Activated CD4-positive, alpha-beta T cell treated with anti-CD3 and anti-CD28 coated beads, Interleukin-2, Interleukin-6, amounts not matched to agents 100 ng/mL and 50 ng/mL, durations not matched to agents 16 hours and 8 hours (primary cell): ENCODE data around the gene BCCIP.

Source experiments
- DNase-seq: peaks from one replicate; pipeline ENCODE4 v3.0.0-alpha.2; 2020

The BCCIP gene

GRCh38 chr10:125797994-125798662 is 25.2 kb upstream of the BCCIP start:
- no peak for DNase-seq

GRCh38 chr10:125799451-125800182 is 23.7 kb upstream of the BCCIP start:
- no peak for DNase-seq

- no peak for DNase-seq
Measured at GRCh38 chr10:125801574-125801973, 21.8 kb upstream of the BCCIP start.

- no peak for DNase-seq
Measured at GRCh38 chr10:125802131-125802530, 21.2 kb upstream of the BCCIP start.

DNA sequence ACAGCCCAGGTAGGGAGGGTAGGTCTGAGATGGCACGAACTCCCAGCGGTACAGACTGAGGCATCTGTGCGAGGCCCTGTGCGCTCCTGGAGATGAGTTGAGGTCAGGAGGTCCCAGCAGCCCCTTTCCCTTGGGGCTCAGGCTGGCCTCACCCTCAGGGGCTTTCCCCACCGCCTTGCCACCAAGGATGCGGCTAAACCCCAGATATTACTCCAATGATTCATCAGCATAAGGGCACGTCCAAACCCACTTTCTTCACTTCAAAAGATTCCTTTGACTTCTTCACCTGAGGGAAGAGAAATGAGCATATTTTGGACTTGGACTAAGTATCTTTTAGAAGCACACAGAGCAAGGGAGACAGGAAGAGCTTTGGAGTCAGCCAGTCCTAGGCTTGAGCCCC is 20.6 kb upstream of the BCCIP start:
- no peak for DNase-seq

DNA sequence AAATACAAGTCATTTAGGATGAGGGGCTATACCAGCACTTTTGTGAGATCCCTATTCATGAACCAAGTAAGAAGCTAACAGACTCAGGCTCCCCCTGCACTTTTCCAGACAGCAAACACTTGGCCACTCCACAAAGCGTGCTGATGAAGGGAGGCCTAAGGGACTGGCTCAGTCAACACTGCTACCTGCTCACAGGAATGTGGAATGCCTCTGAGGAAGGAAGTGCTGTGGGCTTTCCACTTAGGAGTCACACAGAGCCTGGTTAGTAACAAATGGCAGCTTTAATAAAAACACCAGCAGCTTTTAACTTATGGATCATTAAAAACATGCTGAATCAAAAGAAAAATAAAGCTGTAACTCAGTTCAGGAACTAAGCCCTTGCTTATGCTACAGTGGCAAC is 15.3 kb upstream of the BCCIP start:
- no peak for DNase-seq

DNA sequence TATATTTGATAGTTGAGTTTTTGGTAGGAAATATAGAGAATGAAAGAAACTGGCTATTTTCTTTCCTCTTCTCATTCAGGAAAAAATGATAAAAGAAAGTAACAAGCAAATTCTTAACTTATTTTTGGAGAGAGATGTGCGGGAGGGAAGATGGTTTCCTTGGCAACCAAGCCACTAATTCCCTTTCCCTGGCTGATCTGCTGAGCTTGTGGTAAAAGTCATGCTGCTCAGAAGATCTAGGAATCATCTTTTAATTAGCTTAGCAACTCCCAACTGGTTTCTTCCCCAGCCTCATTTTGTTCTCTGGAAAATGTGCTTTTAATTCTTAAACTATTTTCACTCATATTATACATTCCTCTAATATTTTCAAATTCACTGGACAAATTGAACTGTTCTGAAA is 12.1 kb upstream of the BCCIP start:
- no peak for DNase-seq

GRCh38 chr10:125812128-125812750 is 11.1 kb upstream of the BCCIP start:
- no peak for DNase-seq

- no peak for DNase-seq
Measured at GRCh38 chr10:125815764-125816163, 7.6 kb upstream of the BCCIP start.

GRCh38 chr10:125816548-125816947 is 6.8 kb upstream of the BCCIP start:
- DNase-seq = no peak

GRCh38 chr10:125817337-125817946 is 5.9 kb upstream of the BCCIP start:
- no peak for DNase-seq

DNA sequence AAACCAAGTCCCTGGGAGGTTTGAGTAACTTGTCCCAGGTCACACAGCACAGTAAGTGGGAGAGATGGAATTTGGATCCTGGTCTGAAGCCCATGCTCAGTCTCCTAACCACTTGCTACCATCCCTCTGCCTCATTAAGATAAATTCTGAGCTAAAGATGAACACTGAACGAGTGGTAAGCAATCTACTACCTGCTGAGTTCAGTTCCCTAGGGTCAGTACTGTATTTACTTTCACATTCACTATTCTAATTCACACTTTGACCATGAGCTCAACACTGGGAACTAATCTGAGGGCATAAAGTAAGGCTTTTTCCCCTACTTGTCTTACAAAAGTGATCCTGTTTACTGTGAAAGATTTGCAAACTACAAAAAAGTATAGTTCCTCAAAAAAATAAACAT is 2.6 kb upstream of the BCCIP start:
- DNase-seq = no peak

DNA sequence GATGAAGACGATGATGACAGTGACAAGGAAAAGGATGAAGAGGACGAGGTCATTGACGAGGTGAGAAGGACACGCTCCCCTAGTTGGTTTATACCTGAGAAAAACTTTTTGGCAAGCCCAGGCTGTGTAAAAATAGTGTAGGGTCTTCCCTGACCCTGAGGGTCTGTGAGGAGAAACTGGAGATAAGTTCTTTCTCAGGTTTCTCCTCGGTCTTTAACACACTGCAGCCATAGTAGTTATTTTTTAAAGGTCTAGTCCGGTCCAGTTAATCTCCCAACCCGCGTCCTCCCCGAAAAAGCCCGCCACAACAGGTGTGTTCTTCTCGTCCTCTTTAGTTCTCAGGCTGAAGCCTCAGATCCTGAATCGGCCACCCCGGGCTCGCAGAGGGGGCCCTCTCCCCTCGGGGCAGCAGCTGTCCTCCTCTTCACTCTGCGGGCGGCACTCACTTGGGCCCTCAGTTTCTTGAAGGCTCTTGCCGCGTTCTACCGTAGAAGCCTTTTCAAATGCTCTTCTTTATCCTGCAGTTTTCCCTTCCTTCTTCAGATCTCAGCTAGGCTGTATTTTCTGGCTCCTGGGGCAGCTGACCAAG is 411 bp downstream of the BCCIP start:
- no peak for DNase-seq

DNA sequence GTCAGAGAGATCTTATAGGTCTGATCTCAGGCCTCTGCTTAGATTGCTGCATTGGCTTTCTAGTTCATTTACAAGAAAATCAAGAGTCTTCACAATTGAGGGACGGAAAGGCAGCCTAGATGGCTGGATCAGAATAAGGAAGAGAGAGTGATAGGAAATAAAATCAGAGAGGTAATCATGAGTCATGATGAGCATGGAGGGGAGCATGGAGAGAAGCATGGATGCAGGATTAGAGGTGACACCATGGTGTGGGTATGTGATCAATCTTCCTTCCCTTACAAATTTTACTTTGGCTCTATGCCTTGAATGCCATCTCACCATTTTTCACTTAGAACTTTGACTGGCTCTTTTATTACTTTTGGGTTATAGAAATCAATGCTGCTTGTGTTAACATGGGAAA is 1.4 kb downstream of the BCCIP start:
- DNase-seq = no peak

DNA sequence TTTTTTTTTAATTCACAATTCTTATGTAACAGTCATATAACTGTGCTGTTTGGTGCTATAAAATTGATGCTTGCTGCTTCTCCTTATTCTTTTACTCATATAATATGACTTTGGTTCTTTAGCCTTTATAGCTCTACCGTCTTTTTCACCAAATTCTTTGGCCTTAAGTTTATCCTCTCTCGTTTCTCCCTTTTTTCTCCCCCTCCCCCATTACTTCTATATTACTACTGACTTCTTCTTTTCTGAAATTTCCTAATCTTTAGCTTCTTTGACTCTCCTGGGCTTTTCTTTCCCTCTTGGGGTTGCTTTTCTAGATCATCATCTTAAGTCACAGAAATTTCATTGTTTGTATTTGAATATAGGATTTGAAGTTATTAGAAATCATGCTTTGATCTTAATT is 3.8 kb downstream of the BCCIP start:
- no peak for DNase-seq

- DNase-seq = peak; percentile 50
Measured at GRCh38 chr10:125828311-125828710, 5.0 kb downstream of the BCCIP start.

DNA sequence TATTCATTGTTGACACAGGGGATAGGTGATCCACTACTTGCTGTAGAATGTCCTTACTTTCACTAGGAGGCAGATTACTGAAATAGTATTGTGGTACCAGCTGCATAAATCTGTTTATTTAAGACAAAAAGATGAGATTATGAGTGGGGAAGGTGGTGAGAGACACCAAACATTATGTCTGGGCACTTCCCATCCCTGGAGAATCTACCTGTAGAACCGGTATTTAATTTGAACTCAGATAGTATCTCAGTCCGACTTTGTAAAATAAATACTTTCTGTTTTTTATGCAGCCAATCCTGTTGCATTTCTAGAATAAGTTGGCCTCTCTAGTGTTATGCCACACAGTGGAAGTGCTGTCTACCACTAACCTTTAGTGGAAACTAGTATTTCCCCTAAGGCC is 13.4 kb downstream of the BCCIP start:
- DNase-seq = no peak

DNA sequence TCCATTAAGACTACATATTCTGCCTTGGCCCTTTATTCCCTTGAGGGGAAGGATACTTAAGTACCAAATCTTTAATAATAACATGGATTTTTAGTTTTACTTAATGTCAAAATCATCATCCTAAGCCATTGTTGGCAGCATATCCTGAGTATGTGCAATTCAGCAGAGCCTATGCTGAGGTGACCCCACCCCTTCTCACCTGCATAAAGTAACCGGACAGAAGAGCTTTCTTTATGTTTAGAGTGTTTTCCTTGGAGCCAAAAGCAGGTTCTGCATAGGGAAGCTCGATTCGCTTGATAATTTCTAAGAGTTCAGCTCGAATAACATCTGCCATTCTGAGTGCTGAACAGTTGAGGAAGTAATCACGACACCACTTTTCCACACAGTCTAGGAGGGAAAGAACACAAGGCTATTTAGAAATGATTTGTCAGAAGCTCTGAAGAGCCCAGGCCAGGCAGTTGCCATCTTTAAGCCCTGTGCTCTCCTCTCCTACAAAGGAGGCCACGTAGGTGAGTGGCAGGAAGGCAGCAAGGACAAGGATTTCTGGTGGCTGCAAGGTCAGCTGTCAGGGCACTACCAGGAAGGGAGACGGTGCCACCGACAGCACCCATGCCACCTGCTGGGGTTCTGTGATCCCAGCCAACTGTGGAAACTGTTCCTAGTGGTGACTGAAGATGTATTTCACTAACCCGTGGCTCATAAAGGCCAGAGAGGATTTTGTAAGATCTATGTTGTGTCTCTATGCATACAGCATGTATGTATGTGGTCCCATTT is 15.6 kb downstream of the BCCIP start:
- DNase-seq = no peak

DNA sequence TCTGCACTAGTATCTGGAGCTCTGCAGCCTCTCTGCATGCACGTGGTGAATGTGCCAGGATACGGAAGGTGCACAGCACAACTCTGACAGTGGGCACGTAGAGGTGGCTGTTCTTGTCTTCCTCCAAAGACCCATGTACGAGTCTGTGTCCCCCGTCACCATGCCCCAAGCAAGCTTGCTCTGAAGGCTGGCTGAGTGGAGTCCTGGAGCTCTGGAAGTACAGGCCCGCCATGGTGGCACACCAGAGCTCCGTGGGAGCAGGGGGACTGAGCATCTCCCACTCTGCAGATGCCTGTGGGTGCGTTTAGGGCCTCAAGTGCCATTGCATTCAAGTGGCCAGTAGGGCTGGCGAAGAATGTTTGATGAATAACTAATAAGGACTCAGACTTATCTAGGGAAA is 17.1 kb downstream of the BCCIP start:
- DNase-seq = no peak

- no peak for DNase-seq
Measured at GRCh38 chr10:125840955-125841354, 17.6 kb downstream of the BCCIP start.

DNA sequence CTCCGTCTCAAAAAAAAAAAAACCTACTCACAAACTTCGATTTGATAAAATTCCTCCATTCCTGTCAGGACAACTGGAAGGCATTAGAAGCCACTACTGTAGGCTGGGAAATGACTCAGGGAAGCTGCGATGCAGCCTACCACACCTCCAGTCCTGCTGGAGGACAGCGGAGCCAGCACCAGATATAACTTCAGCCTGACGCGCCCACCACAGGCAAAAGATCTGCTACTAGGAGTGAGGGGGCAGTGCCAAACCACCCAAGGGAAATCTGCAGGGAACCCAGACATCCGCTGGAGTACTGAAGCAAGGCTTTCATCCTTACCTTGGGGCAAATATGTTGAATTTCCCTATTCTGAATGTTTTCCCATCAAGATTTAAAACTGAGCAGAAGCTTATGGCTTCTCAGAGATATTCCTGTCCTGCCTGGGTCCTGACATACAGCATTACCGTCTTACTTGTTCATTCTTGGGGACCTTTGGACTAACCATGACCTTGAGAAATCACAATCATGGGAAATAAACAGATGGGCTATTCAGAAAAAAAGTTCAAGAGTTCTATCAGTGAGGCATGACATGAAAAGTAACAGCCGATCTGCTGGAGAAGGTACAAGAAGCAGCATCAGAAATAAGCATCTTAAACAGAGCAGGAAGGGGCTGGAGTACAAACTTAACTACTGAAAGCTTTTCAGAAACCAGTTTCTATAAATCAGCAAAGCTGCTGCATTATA is 20.4 kb downstream of the BCCIP start:
- DNase-seq = no peak

DNA sequence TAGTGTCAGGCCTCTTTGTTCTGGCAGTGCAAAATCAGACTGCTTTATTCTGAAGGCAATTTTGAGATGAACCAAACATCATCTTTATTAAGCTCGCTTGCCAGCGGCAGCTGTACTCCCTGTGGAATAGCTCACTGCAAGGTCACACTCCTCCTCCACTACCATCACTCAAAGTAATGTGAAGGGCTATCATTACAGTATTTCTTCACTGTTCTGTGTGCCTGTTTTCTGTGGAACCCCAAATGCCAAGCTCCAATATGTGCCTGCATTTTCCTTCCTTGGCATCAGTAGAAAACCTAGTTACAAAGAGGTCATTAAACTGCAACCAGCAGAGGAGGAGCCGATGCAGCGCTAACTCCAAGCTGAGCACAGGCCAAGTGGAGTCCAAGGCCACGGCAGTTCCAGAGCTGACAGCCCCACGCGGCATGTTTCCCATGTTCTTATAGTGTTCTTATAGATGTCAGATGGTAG is 21.4 kb downstream of the BCCIP start:
- DNase-seq = no peak
